DND-41 (cell line): ENCODE measurements around the gene UBAP2.

ENCODE experiments used
- ATAC-seq: fragments of 200-7000 bp; cut with Tn5 transposase; 3 replicates; pipeline ENCODE4 v1.9.1; 2021; ENCODE audit warnings: low read depth; ENCODE audit not compliant: insufficient read depth
- DNase-seq: peaks from one replicate; pipeline ENCODE4 v3.0.0-alpha.2; 2020
- H2AFZ ChIP-seq: 2 replicates; pipeline ENCODE4 v1.6.0; 2012; ENCODE audit warnings: low read depth, low read length
- H3K27ac ChIP-seq: 2 replicates; pipeline ENCODE4 v1.5.1; 2012; ENCODE audit warnings: low read length, inconsistent platforms
- H3K27me3 ChIP-seq: fragments of 200-600 bp; sonication (generic); 2 replicates; pipeline ENCODE4 v1.6.0; 2012; ENCODE audit warnings: low read length, mild to moderate bottlenecking, inconsistent platforms; ENCODE audit not compliant: insufficient read depth, poor library complexity
- H3K36me3 ChIP-seq: 2 replicates; pipeline ENCODE4 v1.5.1; 2012; ENCODE audit warnings: low read length, inconsistent platforms; ENCODE audit not compliant: insufficient read depth
- H3K4me1 ChIP-seq: 2 replicates; pipeline ENCODE4 v1.5.1; 2012; ENCODE audit warnings: mild to moderate bottlenecking, low read length; ENCODE audit not compliant: insufficient read depth
- H3K4me2 ChIP-seq: 2 replicates; pipeline ENCODE4 v1.6.0; 2012; ENCODE audit warnings: mild to moderate bottlenecking, moderate library complexity, low read length, inconsistent platforms; ENCODE audit not compliant: insufficient read depth
- H3K4me3 ChIP-seq, 2 experiments: fragments of 200-600 bp in 1 of 2; shearing (Covaris generic) in 1 of 2; 2 replicates each; pipeline ENCODE4 v1.5.1; 2012 to 2016; ENCODE audit warnings: inconsistent platforms in 2 of 2, low read length in 2 of 2, mild to moderate bottlenecking in 2 of 2, low read depth in 1 of 2, moderate library complexity in 1 of 2
- H3K79me2 ChIP-seq: 2 replicates; pipeline ENCODE4 v1.6.0; 2012; ENCODE audit warnings: low read length, inconsistent platforms; ENCODE audit not compliant: insufficient read depth
- H3K9ac ChIP-seq: 2 replicates; pipeline ENCODE4 v1.6.0; 2012; ENCODE audit warnings: low read depth, mild to moderate bottlenecking, inconsistent platforms, low read length, moderate library complexity
- H3K9me3 ChIP-seq: 2 replicates; pipeline ENCODE4 v1.5.1; 2012; ENCODE audit warnings: low read length, moderate library complexity, mild to moderate bottlenecking, inconsistent platforms; ENCODE audit not compliant: insufficient read depth, severe bottlenecking
- H4K20me1 ChIP-seq: 2 replicates; pipeline ENCODE4 v1.6.0; 2012; ENCODE audit warnings: low read length; ENCODE audit not compliant: insufficient read depth
- EZH2 ChIP-seq: IDR thresholded peaks from 3 replicates; pipeline ENCODE4 v1.6.1; 2012; ENCODE audit warnings: borderline replicate concordance, low read depth, mild to moderate bottlenecking, moderate library complexity, low read length, inconsistent platforms; ENCODE audit not compliant: severe bottlenecking
- TF ChIP-seq, protein P1 (sequence below): IDR thresholded peaks from 2 replicates; pipeline ENCODE4 v1.5.1; 2012; ENCODE audit warnings: borderline replicate concordance, low read length, moderate library complexity, mild to moderate bottlenecking; ENCODE audit not compliant: poor library complexity, severe bottlenecking; ENCODE audit errors: extremely low read depth

UBAP2 gene

DNA sequence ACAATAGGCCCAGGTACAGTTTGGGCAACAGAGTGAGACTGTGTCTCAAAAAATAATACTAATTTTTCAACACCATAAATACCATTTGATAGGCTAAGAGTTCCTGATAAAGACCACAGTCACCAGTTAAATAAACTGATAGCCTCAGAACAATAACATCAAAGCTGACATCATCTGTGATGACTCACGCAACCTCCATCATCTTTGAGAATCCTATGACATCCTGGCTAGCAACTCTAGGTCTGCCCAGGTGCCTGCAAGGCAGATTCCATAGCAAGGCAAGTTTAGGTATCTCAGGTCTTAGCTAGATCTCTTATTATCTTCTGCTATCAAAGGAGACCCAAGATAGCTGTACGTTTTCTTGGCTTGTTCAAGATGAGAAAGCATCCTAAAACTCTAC lies 30.5 kb upstream of the UBAP2 start:
- no peak overlapping the region for H3K4me2 ChIP-seq
- H3K4me3 ChIP-seq = no peak overlapping the region
- no peak for TF ChIP-seq EZH2
- TF ChIP-seq, protein P1, sequence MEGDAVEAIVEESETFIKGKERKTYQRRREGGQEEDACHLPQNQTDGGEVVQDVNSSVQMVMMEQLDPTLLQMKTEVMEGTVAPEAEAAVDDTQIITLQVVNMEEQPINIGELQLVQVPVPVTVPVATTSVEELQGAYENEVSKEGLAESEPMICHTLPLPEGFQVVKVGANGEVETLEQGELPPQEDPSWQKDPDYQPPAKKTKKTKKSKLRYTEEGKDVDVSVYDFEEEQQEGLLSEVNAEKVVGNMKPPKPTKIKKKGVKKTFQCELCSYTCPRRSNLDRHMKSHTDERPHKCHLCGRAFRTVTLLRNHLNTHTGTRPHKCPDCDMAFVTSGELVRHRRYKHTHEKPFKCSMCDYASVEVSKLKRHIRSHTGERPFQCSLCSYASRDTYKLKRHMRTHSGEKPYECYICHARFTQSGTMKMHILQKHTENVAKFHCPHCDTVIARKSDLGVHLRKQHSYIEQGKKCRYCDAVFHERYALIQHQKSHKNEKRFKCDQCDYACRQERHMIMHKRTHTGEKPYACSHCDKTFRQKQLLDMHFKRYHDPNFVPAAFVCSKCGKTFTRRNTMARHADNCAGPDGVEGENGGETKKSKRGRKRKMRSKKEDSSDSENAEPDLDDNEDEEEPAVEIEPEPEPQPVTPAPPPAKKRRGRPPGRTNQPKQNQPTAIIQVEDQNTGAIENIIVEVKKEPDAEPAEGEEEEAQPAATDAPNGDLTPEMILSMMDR = no peak
- DNase-seq (no peak), ATAC-seq (no peak)
- no peak overlapping the region for H3K9ac ChIP-seq
- H3K9me3 ChIP-seq = no peaks in the 10 kb centered on the region
- no peak overlapping the region for H3K27ac ChIP-seq
- no peaks in the 10 kb centered on the region for H3K79me2 ChIP-seq
- no peaks in the 10 kb centered on the region for H3K27me3 ChIP-seq
- H3K36me3 ChIP-seq = no peaks in the 10 kb centered on the region
- H3K4me1 ChIP-seq = no peaks in the 10 kb centered on the region
- H2AFZ ChIP-seq = no peak overlapping the region
- no peaks in the 10 kb centered on the region for H4K20me1 ChIP-seq

DNA sequence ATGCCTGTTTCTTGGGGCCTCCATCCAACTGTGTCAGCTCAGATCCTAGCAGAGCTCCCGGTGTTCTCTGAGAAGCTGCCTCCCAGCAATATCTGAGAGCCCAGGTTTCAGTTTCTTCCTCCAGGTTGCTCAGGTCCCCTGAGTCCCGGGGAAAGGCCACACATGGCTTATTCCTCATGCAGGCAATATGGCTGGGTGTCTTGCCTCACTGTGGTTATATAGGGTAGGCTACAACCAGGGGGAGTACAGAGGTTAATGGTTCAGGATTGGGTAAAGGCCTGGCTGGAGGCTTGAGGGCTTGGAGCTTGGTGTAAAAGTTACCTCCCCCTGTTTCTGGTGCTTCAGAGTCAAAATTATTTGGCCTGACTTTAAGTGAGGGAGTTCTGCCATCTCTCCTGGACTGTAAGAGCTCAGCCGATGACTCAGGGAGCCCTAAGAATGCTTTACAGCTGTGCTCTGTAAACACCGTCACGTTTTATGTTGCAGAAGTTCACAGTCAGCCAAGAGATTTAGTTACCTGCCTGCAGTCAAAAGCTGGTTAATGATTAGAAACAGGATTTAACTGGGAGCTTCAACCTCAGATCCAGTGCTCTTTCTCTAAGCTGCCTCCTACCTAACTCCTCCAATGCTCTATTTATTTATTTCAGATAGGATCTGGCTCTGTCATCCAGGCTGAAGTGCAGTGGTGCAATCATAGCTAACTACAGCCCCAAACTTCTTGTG lies 24.3 kb upstream of the UBAP2 start:
- Histone ChIP-seq H3K27ac (no peak overlapping the region), H2AFZ (0 out of 2 replicates have a peak overlapping the region, but pooled peaks have one; percentile 16), H3K79me2 (no peaks in the 10 kb centered on the region), H3K9me3 (no peaks in the 10 kb centered on the region), H3K4me2 (no peak overlapping the region), H4K20me1 (no peaks in the 10 kb centered on the region), H3K9ac (no peak overlapping the region), H3K4me1 (no peaks in the 10 kb centered on the region), H3K36me3 (no peaks in the 10 kb centered on the region), H3K27me3 (no peaks in the 10 kb centered on the region), H3K4me3 (no peak overlapping the region)
- no peak for ATAC-seq
- no peak for DNase-seq
- no peak for TF ChIP-seq EZH2
- TF ChIP-seq, protein P1 = no peak

DNA sequence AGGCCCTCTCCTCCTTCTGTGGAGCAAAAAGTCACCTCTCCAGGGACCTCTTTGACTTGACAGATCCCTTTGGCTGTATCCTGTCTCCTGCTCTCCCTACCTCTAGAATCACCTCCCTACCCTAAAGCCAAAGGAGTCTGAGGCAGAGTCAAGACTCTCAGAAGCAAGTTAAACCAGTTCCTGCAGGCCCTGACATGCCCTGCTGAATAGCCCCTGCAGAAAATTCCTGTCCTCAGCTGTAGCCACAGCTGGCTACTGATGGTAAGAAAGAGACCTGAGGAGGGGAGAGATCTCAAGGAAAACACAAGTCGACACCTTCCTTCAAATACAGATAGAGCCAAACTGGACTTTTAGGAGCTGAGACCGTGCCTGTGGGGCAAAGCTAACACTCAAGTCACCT lies 23.7 kb upstream of the UBAP2 start:
- no peak for TF ChIP-seq EZH2
- TF ChIP-seq, protein P1 = no peak
- Histone ChIP-seq H3K4me3 (no peak overlapping the region), H3K4me2 (no peak overlapping the region), H3K4me1 (no peaks in the 10 kb centered on the region), H3K27me3 (no peaks in the 10 kb centered on the region), H3K79me2 (no peaks in the 10 kb centered on the region), H3K36me3 (no peaks in the 10 kb centered on the region), H4K20me1 (no peaks in the 10 kb centered on the region), H3K27ac (no peak overlapping the region), H3K9ac (no peak overlapping the region), H2AFZ (no peak overlapping the region), H3K9me3 (no peaks in the 10 kb centered on the region)
- no peak for ATAC-seq
- DNase-seq = no peak
